ENCODE data around the gene CARMIL1.

DNA sequence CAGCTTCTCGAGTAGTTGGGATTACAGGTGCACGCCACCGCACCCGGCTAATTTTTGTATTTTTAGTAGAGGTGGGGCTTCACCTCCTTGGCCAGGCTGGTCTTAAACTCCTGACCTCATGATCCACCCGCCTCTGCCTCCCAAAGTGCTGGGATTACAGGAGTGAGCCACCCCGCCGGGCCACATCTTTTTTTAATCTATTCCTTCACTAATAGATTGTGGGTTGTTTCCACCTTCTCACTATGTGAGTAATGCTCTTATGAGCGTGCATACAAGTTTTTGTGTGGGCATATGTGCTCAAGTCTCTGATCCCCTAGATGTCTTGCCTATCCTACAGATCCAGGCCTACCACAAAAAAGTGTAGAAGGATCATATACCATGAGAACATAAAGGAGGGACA is 30.7 kb downstream of the CARMIL1 start:
- no peak for TF ChIP-seq POLR2A (IDR thresholded peaks at IDR 0.05; ENCODE audit: low read length)
- TF ChIP-seq GATA1 (IDR thresholded peaks at IDR 0.05; ENCODE audit: low read depth, low read length): no peak
